Measurements from ENCODE around the gene CES4A. TPM values are rescaled to one million over a fixed set of nuclear protein-coding genes. Genes with fewer than 3 reads are reported as not detected.

The CES4A gene
- total and polyA plus RNA-seq, 2 of the 13 experiments (the other 11 are each of a cell fraction or from before 2014, with no cell fraction given), result 0.09 to 0.17 TPM

- peak; percentile 15; the same call in 1 of the 2 replicates for TF ChIP-seq NR2F6 (IDR thresholded peaks at IDR 0.05)
- peak; percentile 57; the same call in 1 of the 2 replicates for TF ChIP-seq NR2F6 (CRISPR knock-in tag; IDR thresholded peaks at IDR 0.05)
- no peak for TF ChIP-seq ZSCAN12 (CRISPR knock-in tag; IDR thresholded peaks at IDR 0.05)
- TF ChIP-seq SMAD9 (CRISPR knock-in tag; IDR thresholded peaks at IDR 0.05), result no peak
- TF ChIP-seq MNT (IDR thresholded peaks at IDR 0.05), result no peak
- peak; percentile 64; the same call in 1 of the 2 replicates for TF ChIP-seq ZNF24 (IDR thresholded peaks at IDR 0.05)
- TF ChIP-seq PHF20 (CRISPR knock-in tag; IDR thresholded peaks at IDR 0.05), result no peak
- TF ChIP-seq ZNF256 (CRISPR knock-in tag; conservative IDR thresholded peaks at IDR 0.05), result no peak
- no peak for TF ChIP-seq ZNF260 (CRISPR knock-in tag; IDR thresholded peaks at IDR 0.05; ENCODE audit: borderline replicate concordance, low read depth)
- no peak for TF ChIP-seq ZBTB7B (CRISPR knock-in tag; IDR thresholded peaks at IDR 0.05)
- TF ChIP-seq, protein P1, sequence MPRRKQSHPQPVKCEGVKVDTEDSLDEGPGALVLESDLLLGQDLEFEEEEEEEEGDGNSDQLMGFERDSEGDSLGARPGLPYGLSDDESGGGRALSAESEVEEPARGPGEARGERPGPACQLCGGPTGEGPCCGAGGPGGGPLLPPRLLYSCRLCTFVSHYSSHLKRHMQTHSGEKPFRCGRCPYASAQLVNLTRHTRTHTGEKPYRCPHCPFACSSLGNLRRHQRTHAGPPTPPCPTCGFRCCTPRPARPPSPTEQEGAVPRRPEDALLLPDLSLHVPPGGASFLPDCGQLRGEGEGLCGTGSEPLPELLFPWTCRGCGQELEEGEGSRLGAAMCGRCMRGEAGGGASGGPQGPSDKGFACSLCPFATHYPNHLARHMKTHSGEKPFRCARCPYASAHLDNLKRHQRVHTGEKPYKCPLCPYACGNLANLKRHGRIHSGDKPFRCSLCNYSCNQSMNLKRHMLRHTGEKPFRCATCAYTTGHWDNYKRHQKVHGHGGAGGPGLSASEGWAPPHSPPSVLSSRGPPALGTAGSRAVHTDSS (CRISPR knock-in tag; conservative IDR thresholded peaks at IDR 0.05), result no peak
- TF ChIP-seq TEAD3 (CRISPR knock-in tag; optimal IDR thresholded peaks at IDR 0.05; ENCODE audit: borderline replicate concordance), result peak; percentile 54
- TF ChIP-seq, protein P2, sequence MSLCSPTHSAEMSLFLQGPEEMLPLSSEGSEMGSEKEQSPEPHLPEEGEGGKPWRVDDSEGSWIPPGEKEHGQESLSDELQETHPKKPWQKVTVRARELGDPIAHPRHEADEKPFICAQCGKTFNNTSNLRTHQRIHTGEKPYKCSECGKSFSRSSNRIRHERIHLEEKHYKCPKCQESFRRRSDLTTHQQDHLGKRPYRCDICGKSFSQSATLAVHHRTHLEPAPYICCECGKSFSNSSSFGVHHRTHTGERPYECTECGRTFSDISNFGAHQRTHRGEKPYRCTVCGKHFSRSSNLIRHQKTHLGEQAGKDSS (CRISPR knock-in tag; IDR thresholded peaks at IDR 0.05; ENCODE audit: borderline replicate concordance, low read depth), result peak; percentile 77; the same call in 1 of the 2 replicates
- TF ChIP-seq ZNF280B (CRISPR knock-in tag; IDR thresholded peaks at IDR 0.05; ENCODE audit: borderline replicate concordance), result no peak
- TF ChIP-seq FOXA1 (IDR thresholded peaks at IDR 0.05), result no peak
- TF ChIP-seq FOXA1 (CRISPR knock-in tag; IDR thresholded peaks at IDR 0.05), result peak; percentile 66
- TF ChIP-seq ZFAT (CRISPR knock-in tag; conservative IDR thresholded peaks at IDR 0.05), result no peak
- TF ChIP-seq ZNF501 (CRISPR knock-in tag; IDR thresholded peaks at IDR 0.05), result peak; percentile 76
- TF ChIP-seq, protein P3, sequence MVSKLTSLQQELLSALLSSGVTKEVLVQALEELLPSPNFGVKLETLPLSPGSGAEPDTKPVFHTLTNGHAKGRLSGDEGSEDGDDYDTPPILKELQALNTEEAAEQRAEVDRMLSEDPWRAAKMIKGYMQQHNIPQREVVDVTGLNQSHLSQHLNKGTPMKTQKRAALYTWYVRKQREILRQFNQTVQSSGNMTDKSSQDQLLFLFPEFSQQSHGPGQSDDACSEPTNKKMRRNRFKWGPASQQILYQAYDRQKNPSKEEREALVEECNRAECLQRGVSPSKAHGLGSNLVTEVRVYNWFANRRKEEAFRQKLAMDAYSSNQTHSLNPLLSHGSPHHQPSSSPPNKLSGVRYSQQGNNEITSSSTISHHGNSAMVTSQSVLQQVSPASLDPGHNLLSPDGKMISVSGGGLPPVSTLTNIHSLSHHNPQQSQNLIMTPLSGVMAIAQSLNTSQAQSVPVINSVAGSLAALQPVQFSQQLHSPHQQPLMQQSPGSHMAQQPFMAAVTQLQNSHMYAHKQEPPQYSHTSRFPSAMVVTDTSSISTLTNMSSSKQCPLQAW (CRISPR knock-in tag; IDR thresholded peaks at IDR 0.05), result peak; percentile 100
- TF ChIP-seq ZNF644 (CRISPR knock-in tag; IDR thresholded peaks at IDR 0.05; ENCODE audit: low read depth), result peak; percentile 36; the same call in 1 of the 2 replicates
- TF ChIP-seq ZBTB39 (CRISPR knock-in tag; IDR thresholded peaks at IDR 0.05), result no peak
- peak; percentile 81 for TF ChIP-seq RXRB (CRISPR knock-in tag; IDR thresholded peaks at IDR 0.05; ENCODE audit: borderline replicate concordance)
These were observed 8.1 kb downstream of the CES4A start (continued) for GRCh38 chr16:66996324-66996982.
